Effector memory CD4-positive, alpha-beta T cell (primary cell): ENCODE results near the gene SFMBT2.

ENCODE experiments used
- DNase-seq, 3 donors: peaks; one replicate each; pipeline ENCODE4 v3.0.0-alpha.2; 2020
- H3K27ac ChIP-seq: 2 replicates; pipeline ENCODE4 v1.7.0; 2013; ENCODE audit warnings: mild to moderate bottlenecking, low read length, moderate library complexity; ENCODE audit not compliant: insufficient read depth, poor library complexity, severe bottlenecking
- H3K27me3 ChIP-seq: replicated peaks from 2 replicates; pipeline ENCODE4 v1.7.0; 2013; ENCODE audit warnings: mild to moderate bottlenecking, low read length; ENCODE audit not compliant: insufficient read depth, control insufficient read depth, poor library complexity, severe bottlenecking
- H3K36me3 ChIP-seq: 2 replicates; pipeline ENCODE4 v1.7.0; 2013; ENCODE audit warnings: mild to moderate bottlenecking, low read length, moderate library complexity; ENCODE audit not compliant: control insufficient read depth, insufficient read depth
- H3K4me1 ChIP-seq: 2 replicates; pipeline ENCODE4 v1.7.0; 2013; ENCODE audit warnings: low read length, mild to moderate bottlenecking; ENCODE audit not compliant: control insufficient read depth, insufficient read depth, poor library complexity, severe bottlenecking
- H3K4me3 ChIP-seq: 2 replicates; pipeline ENCODE4 v1.7.0; 2013; ENCODE audit warnings: low read length, low read depth, mild to moderate bottlenecking; ENCODE audit not compliant: insufficient read depth, poor library complexity, severe bottlenecking
- H3K9me3 ChIP-seq: 2 replicates; pipeline ENCODE4 v1.7.0; 2013; ENCODE audit warnings: mild to moderate bottlenecking, low read length, moderate library complexity; ENCODE audit not compliant: control insufficient read depth

The SFMBT2 gene

DNA sequence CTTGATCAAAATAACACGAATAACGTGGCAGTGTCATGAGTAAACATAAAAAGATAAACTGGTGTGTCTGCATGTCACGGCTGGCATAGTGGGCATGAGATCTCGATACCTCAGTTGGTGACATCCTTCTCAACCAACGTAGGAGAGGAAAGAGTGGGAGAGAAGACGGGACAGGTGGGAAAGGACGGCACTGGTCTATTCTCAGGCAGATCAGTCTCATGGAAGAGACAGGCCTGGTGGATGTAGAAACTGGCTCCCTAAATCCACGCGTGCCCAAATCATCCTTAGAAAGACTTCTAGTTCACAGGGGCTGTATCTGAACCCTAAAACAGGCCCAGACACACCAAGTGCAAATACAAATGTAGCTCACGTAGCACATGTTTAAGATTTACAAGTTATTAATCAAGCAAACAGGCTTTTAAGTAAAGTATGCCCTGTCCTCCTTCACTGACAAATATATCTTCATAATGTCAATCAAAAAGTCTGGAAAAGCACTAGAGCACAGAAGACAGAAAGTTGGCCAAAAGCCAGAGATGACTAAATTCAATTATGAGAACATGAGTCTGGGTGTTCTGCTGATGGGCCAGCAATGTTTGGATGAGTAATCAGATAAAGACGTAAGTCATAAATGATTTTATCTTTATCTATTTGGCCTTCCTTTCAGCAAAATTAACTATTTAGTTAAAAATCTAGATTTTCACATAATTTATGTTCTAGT, 56.3 kb downstream of the SFMBT2 start:
- H3K4me1 ChIP-seq, result no peaks in the 10 kb centered on the region
- H3K27ac ChIP-seq, result no peak overlapping the region
- no peak overlapping the region for H3K4me3 ChIP-seq
- no peaks in the 10 kb centered on the region for H3K9me3 ChIP-seq
- H3K27me3 ChIP-seq, result no peaks in the 10 kb centered on the region
- no peaks in the 10 kb centered on the region for H3K36me3 ChIP-seq
- DNase-seq, result no peak

DNA sequence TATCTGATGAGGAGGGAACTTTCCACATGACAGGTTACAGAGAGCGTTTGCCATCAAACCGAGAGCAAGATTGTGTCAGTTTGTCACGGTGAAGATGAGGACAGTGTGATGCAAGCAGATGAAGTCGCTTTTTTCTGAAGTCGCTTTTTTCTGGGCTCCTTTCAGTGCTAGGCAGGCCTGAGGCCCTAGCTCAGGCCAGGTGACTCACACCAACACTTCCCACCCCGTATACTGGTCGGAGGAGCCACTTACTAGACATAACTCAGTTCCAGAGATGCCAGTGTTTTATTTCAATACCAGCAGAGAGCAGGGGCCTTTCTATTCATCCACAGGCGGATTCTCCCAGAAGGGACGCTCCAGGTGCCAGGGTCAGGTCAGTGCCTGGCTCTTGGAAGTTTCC, 58.9 kb downstream of the SFMBT2 start:
- no peaks in the 10 kb centered on the region for H3K4me1 ChIP-seq
- no peak overlapping the region for H3K27ac ChIP-seq
- no peak overlapping the region for H3K4me3 ChIP-seq
- no peaks in the 10 kb centered on the region for H3K27me3 ChIP-seq
- no peak for DNase-seq
- H3K9me3 ChIP-seq, result no peaks in the 10 kb centered on the region
- H3K36me3 ChIP-seq, result no peaks in the 10 kb centered on the region

DNA sequence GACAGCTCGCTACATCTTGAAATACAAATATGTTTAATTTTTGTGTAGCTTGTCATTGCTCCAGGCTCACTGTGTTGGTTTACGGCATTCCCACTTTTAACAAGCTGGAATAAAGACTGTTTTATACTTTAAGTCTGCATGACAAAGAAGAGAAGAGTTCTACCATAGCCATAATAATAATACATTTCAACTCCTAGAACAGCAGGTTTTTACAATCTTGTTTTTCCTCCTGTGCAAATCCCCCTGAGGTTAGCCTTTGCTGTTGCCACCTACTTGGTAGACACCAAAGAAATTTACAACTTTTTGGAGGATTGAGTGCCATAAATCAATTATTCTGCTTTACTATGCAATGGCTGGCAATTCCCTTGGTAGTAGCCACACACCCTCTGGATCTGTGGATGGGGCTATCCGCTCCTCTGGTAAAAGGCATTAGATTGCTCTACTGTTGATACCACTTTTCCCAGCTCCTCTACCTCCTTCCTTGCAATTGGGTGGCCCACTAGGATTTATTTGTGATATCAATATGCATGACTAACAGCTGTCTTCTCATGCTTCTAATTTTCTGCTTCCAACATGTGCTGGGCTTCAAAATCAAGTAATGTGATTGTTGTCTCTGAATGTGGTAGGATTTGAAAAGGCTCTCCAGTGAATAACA, 60.2 kb downstream of the SFMBT2 start:
- Histone ChIP-seq H3K4me1 (no peaks in the 10 kb centered on the region), H3K9me3 (no peaks in the 10 kb centered on the region), H3K36me3 (no peaks in the 10 kb centered on the region), H3K27ac (no peak overlapping the region), H3K4me3 (no peak overlapping the region), H3K27me3 (no peaks in the 10 kb centered on the region)
- no peak for DNase-seq

DNA sequence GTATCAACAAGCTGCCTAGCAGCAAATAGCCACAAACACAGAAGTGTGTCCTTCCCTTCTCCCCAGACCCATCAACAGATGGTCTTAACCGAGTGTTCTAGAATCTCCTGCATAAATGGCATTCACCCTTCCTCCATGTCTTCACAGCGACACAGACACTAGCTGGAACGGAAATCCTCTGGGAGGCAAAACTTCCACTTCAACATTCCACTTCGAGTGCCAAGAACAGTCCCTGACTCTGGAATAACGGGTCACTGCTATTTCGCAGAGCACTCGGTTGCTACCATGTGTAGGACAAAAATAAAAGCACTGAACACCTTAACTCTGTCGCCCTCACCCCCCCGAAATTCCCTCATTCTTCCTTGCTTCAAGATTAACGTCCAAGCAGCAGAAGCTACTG, 65.1 kb downstream of the SFMBT2 start:
- H3K9me3 ChIP-seq, result no peaks in the 10 kb centered on the region
- H3K27me3 ChIP-seq, result no peaks in the 10 kb centered on the region
- H3K36me3 ChIP-seq, result no peaks in the 10 kb centered on the region
- DNase-seq, result no peak
- no peak overlapping the region for H3K27ac ChIP-seq
- H3K4me1 ChIP-seq, result no peaks in the 10 kb centered on the region
- no peak overlapping the region for H3K4me3 ChIP-seq

DNA sequence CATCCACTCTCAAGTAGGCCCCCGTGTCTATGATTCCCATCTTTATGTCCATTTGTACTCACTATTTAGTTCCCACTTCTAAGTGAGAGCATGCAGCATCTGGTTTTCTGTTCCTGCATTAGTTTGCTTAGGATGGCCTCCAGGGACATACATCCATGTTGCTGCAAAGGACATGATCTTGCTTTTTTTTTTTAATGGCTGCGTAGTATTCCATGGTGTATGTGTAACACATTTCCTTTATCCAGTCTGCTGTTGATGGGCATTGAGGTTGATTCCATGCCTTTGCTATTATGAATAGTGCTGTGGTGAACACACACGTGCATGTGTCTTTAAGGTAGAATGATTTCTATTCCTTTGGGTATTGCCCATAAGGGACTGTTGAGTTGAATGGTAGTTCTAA, 67.8 kb downstream of the SFMBT2 start:
- Histone ChIP-seq H3K27ac (no peak overlapping the region), H3K4me3 (no peak overlapping the region), H3K9me3 (no peaks in the 10 kb centered on the region), H3K36me3 (no peaks in the 10 kb centered on the region), H3K27me3 (no peaks in the 10 kb centered on the region), H3K4me1 (no peaks in the 10 kb centered on the region)
- DNase-seq, result no peak

DNA sequence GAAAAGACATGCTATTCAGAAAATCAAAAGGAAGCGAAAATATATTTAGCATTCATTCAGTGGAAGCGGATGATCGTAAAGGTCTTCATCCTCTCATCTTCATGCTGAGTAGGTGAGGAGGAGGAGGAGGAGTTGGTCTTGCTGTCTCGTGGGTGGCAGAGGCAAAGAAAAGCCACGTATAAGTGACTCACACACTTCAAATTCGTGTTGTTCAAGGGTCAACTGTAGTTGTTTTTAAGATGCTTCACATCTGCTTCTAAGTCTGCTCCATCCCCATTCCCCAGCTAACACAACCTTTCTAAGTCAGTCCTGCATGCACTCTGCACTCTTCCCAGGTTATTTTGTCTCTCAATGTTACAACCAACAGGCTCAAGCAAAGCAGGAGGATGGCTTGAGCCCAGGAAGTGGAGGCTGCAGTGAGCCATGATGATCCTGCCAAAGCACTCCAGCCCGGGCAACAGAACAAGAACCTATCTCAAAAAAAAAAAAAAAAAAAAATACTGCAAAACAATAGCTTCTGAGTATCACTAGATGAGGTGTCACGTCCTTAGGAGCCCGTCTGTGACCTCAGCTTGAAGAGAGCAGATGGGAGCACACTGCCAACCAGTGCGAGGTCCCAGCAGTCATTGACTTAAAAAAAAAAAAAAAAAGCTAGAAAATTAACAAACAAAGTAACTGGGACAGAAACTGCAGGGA, 70.5 kb downstream of the SFMBT2 start:
- DNase-seq, result no peak
- Histone ChIP-seq H3K4me1 (no peaks in the 10 kb centered on the region), H3K27ac (no peak overlapping the region), H3K27me3 (no peaks in the 10 kb centered on the region), H3K36me3 (no peaks in the 10 kb centered on the region), H3K9me3 (no peaks in the 10 kb centered on the region), H3K4me3 (no peak overlapping the region)

DNA sequence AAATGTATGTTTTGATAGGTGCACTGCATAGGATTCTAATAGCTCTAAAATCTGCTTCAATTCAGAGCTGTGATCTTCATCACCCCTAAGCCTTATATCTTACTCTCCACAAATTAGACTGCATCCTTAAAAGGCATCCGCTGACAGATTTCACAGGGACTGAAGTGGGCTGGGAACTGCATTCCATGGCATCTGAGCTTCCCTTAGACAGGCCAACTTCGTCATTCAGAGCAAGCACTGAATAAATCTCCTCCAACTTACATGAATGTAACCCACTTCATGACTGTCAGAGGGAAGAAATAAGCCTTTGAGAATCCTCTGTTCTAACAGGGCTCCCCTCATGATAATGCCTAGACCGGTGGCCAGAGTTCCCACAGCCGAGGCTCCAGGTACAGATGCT, 71.3 kb downstream of the SFMBT2 start:
- Histone ChIP-seq H3K4me1 (no peaks in the 10 kb centered on the region), H3K36me3 (no peaks in the 10 kb centered on the region), H3K9me3 (no peaks in the 10 kb centered on the region), H3K27me3 (no peaks in the 10 kb centered on the region), H3K27ac (no peak overlapping the region), H3K4me3 (no peak overlapping the region)
- DNase-seq, result no peak

DNA sequence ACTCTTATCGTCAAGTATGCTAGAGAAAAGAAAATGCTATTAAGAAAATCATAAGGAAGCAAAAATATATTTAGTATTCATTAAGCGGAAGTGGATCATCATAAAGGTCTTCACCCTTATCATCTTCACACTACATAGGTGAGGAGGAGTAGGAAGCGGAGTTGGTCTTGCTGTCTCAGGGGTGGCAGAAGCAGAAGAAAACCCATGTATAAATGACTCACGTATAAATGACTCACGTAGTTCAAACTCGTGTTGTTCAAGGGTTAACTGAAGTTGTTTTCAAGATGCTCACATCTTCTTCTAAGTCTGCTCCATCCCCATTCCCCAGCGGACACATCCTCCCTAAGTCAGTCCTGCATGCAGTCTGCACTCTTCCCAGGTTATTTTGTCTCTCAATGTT, 72.4 kb downstream of the SFMBT2 start:
- Histone ChIP-seq H3K36me3 (no peaks in the 10 kb centered on the region), H3K9me3 (no peaks in the 10 kb centered on the region), H3K4me1 (no peaks in the 10 kb centered on the region), H3K4me3 (no peak overlapping the region), H3K27me3 (no peaks in the 10 kb centered on the region), H3K27ac (no peak overlapping the region)
- no peak for DNase-seq

DNA sequence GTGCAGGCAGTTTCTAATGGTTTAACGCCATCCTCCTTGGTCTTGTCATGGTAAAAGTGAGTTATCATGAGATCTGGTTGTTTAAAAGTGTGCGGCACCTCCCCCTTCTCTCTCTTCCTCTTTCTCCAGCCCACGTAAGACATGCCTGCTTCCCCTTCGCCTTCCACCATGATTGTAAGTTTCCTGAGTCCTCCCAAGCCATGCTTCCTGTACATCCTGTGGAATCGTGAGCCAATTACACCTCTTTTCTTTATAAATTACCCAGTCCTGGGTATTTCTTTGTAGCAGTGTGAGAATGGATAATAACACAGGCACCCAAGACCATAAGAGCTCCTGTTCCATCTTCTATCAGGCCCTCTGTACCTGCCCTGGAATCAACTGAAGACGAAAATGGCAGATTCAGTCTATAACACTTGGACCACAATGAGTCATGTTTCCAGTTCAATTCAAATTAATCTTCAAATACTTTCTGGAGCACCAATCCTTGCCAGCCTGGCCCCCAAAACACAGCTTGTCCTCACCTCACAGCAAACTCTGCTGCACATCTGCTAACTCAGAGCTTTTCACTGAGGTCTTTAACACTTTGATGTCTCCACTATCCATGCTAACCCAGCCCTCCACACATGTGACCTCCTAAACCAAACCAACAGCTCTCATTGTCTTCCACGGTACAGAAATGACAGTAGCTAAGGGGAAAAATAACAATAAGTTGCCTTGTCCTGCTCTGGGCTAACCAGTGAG, 73.2 kb downstream of the SFMBT2 start:
- H3K4me1 ChIP-seq, result no peaks in the 10 kb centered on the region
- no peak for DNase-seq
- H3K27ac ChIP-seq, result no peak overlapping the region
- H3K36me3 ChIP-seq, result no peaks in the 10 kb centered on the region
- H3K4me3 ChIP-seq, result no peak overlapping the region
- H3K27me3 ChIP-seq, result no peaks in the 10 kb centered on the region
- H3K9me3 ChIP-seq, result no peaks in the 10 kb centered on the region

DNA sequence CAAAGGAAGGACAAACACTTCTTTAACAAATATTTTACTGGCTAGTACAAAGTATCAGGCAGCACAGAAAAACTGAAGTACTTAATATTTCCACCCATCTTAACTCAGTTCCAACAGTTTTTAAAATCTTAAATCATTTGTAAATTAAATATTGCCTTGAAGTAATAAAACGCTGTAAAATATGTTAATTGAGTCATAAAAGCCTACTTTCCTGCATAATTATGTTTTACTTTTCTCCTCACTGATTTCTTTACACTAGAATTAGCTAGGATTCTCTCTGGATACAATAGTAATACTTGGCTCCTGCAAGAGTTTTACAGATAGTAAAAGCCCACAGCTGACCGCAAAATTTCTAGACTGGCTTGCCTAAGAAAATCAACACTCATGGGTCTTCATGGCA, 74.9 kb downstream of the SFMBT2 start:
- Histone ChIP-seq H3K9me3 (no peaks in the 10 kb centered on the region), H3K4me1 (no peaks in the 10 kb centered on the region), H3K27me3 (no peaks in the 10 kb centered on the region), H3K27ac (no peak overlapping the region), H3K36me3 (no peaks in the 10 kb centered on the region), H3K4me3 (no peak overlapping the region)
- DNase-seq, result no peak
